ENCODE data around the gene EXOC3L1.

Gene EXOC3L1

GRCh38 chr16:67148221-67148620 lies 41.7 kb downstream of the EXOC3L1 start:
- Histone ChIP-seq H3K79me2 (ENCODE audit: control insufficient read depth, insufficient read depth, low read length) (no peaks in the 10 kb centered on the region), H3K4ac (ENCODE audit: low read depth, low read length) (no peak overlapping the region), H3K4me1 (ENCODE audit: control insufficient read depth, low read depth, low read length) (no peaks in the 10 kb centered on the region), H2BK15ac (replicated peaks; ENCODE audit: low read depth) (no peak overlapping the region), H3K18ac (ENCODE audit: low read length) (no peak overlapping the region), H4K8ac (ENCODE audit: low read depth, low read length) (no peak overlapping the region), H3K4me2 (ENCODE audit: low read length) (no peak overlapping the region), H3K79me1 (ENCODE audit: low read length) (no peaks in the 10 kb centered on the region), H3K56ac (ENCODE audit: low read length) (no peak overlapping the region), H3K9ac (ENCODE audit: low read length) (no peak overlapping the region), H3K27me3 (ENCODE audit: insufficient read depth, low read length, poor library complexity) (peaks cover 6% of the 10 kb centered on the region), H3K4me3 (ENCODE audit: low read length) (no peak overlapping the region), H2AK5ac (ENCODE audit: low read length) (no peak overlapping the region), H3K23ac (ENCODE audit: low read length) (no peak overlapping the region), H2BK120ac (ENCODE audit: low read depth, low read length) (no peak overlapping the region), H3K27ac (ENCODE audit: low read depth, low read length) (no peak overlapping the region), H3K36me3 (ENCODE audit: control insufficient read depth, insufficient read depth, low read length) (peaks cover 3% of the 10 kb centered on the region), H4K5ac (ENCODE audit: low read length) (no peak overlapping the region), H2BK5ac (ENCODE audit: low read length) (no peak overlapping the region)
- WGBS (ENCODE audit: extremely low coverage, insufficient coverage, low lambda C conversion rate): no CpG with 5 or more reads among the region's 2 CpGs
- no peak for DNase-seq

- Histone ChIP-seq H2BK15ac (replicated peaks; ENCODE audit: low read depth) (no peak overlapping the region), H3K4me3 (ENCODE audit: low read length) (no peak overlapping the region), H3K4me2 (ENCODE audit: low read length) (no peak overlapping the region), H2BK120ac (ENCODE audit: low read depth, low read length) (no peak overlapping the region), H3K4ac (ENCODE audit: low read depth, low read length) (no peak overlapping the region), H3K23ac (ENCODE audit: low read length) (no peak overlapping the region), H3K9ac (ENCODE audit: low read length) (no peak overlapping the region), H2AK5ac (ENCODE audit: low read length) (no peak overlapping the region), H3K56ac (ENCODE audit: low read length) (no peak overlapping the region), H4K8ac (ENCODE audit: low read depth, low read length) (no peak overlapping the region), H2BK5ac (ENCODE audit: low read length) (no peak overlapping the region), H3K27ac (ENCODE audit: low read depth, low read length) (no peak overlapping the region), H3K79me2 (ENCODE audit: control insufficient read depth, insufficient read depth, low read length) (no peaks in the 10 kb centered on the region), H3K36me3 (ENCODE audit: control insufficient read depth, insufficient read depth, low read length) (peaks cover 4% of the 10 kb centered on the region), H3K79me1 (ENCODE audit: low read length) (no peaks in the 10 kb centered on the region), H3K27me3 (ENCODE audit: insufficient read depth, low read length, poor library complexity) (no peaks in the 10 kb centered on the region), H3K4me1 (ENCODE audit: control insufficient read depth, low read depth, low read length) (no peaks in the 10 kb centered on the region), H3K18ac (ENCODE audit: low read length) (no peak overlapping the region), H4K5ac (ENCODE audit: low read length) (no peak overlapping the region)
- DNase-seq: no peak
- WGBS (ENCODE audit: extremely low coverage, insufficient coverage, low lambda C conversion rate): no CpG with 5 or more reads among the region's 4 CpGs
Observed at GRCh38 chr16:67147437-67148140, 42.3 kb downstream of the EXOC3L1 start.

- H2AK5ac ChIP-seq (ENCODE audit: low read length): no peak overlapping the region
- WGBS (ENCODE audit: extremely low coverage, insufficient coverage, low lambda C conversion rate): no CpG with 5 or more reads among the region's 7 CpGs
- H3K36me3 ChIP-seq (ENCODE audit: control insufficient read depth, insufficient read depth, low read length): peaks cover 4% of the 10 kb centered on the region
- H3K56ac ChIP-seq (ENCODE audit: low read length): no peak overlapping the region
- H4K5ac ChIP-seq (ENCODE audit: low read length): no peak overlapping the region
- H3K4ac ChIP-seq (ENCODE audit: low read depth, low read length): no peak overlapping the region
- H3K9ac ChIP-seq (ENCODE audit: low read length): no peak overlapping the region
- no peak overlapping the region for H3K4me3 ChIP-seq (ENCODE audit: low read length)
- no peaks in the 10 kb centered on the region for H3K4me1 ChIP-seq (ENCODE audit: control insufficient read depth, low read depth, low read length)
- H3K18ac ChIP-seq (ENCODE audit: low read length): no peak overlapping the region
- no peak for DNase-seq
- no peak overlapping the region for H2BK15ac ChIP-seq (replicated peaks; ENCODE audit: low read depth)
- no peak overlapping the region for H3K4me2 ChIP-seq (ENCODE audit: low read length)
- no peak overlapping the region for H2BK5ac ChIP-seq (ENCODE audit: low read length)
- no peak overlapping the region for H3K23ac ChIP-seq (ENCODE audit: low read length)
- H2BK120ac ChIP-seq (ENCODE audit: low read depth, low read length): no peak overlapping the region
- H3K79me1 ChIP-seq (ENCODE audit: low read length): no peaks in the 10 kb centered on the region
- no peaks in the 10 kb centered on the region for H3K79me2 ChIP-seq (ENCODE audit: control insufficient read depth, insufficient read depth, low read length)
- no peaks in the 10 kb centered on the region for H3K27me3 ChIP-seq (ENCODE audit: insufficient read depth, low read length, poor library complexity)
- no peak overlapping the region for H4K8ac ChIP-seq (ENCODE audit: low read depth, low read length)
- no peak overlapping the region for H3K27ac ChIP-seq (ENCODE audit: low read depth, low read length)
Observed at GRCh38 chr16:67146523-67147357, 43.2 kb downstream of the EXOC3L1 start.

- WGBS (ENCODE audit: extremely low coverage, insufficient coverage, low lambda C conversion rate): no CpG with 5 or more reads among the region's 2 CpGs
- Histone ChIP-seq H3K4ac (ENCODE audit: low read depth, low read length) (no peak overlapping the region), H3K27ac (ENCODE audit: low read depth, low read length) (no peak overlapping the region), H3K18ac (ENCODE audit: low read length) (no peak overlapping the region), H3K79me1 (ENCODE audit: low read length) (no peaks in the 10 kb centered on the region), H3K27me3 (ENCODE audit: insufficient read depth, low read length, poor library complexity) (no peaks in the 10 kb centered on the region), H3K4me1 (ENCODE audit: control insufficient read depth, low read depth, low read length) (no peaks in the 10 kb centered on the region), H2BK15ac (replicated peaks; ENCODE audit: low read depth) (no peak overlapping the region), H3K4me3 (ENCODE audit: low read length) (no peak overlapping the region), H3K9ac (ENCODE audit: low read length) (no peak overlapping the region), H3K23ac (ENCODE audit: low read length) (no peak overlapping the region), H3K36me3 (ENCODE audit: control insufficient read depth, insufficient read depth, low read length) (peaks cover 4% of the 10 kb centered on the region), H2BK120ac (ENCODE audit: low read depth, low read length) (no peak overlapping the region), H3K79me2 (ENCODE audit: control insufficient read depth, insufficient read depth, low read length) (no peaks in the 10 kb centered on the region), H3K56ac (ENCODE audit: low read length) (no peak overlapping the region), H2AK5ac (ENCODE audit: low read length) (no peak overlapping the region), H2BK5ac (ENCODE audit: low read length) (no peak overlapping the region), H4K8ac (ENCODE audit: low read depth, low read length) (no peak overlapping the region), H4K5ac (ENCODE audit: low read length) (no peak overlapping the region), H3K4me2 (ENCODE audit: low read length) (no peak overlapping the region)
- no peak for DNase-seq
Observed at GRCh38 chr16:67145746-67146145, 44.2 kb downstream of the EXOC3L1 start.

GRCh38 chr16:67144943-67145342 lies 45.0 kb downstream of the EXOC3L1 start:
- Histone ChIP-seq H3K4ac (ENCODE audit: low read depth, low read length) (no peak overlapping the region), H4K5ac (ENCODE audit: low read length) (no peak overlapping the region), H3K79me2 (ENCODE audit: control insufficient read depth, insufficient read depth, low read length) (no peaks in the 10 kb centered on the region), H3K4me3 (ENCODE audit: low read length) (no peak overlapping the region), H3K9ac (ENCODE audit: low read length) (no peak overlapping the region), H3K4me2 (ENCODE audit: low read length) (no peak overlapping the region), H2BK15ac (replicated peaks; ENCODE audit: low read depth) (no peak overlapping the region), H4K8ac (ENCODE audit: low read depth, low read length) (no peak overlapping the region), H3K27ac (ENCODE audit: low read depth, low read length) (no peak overlapping the region), H3K4me1 (ENCODE audit: control insufficient read depth, low read depth, low read length) (no peaks in the 10 kb centered on the region), H3K56ac (ENCODE audit: low read length) (no peak overlapping the region), H3K23ac (ENCODE audit: low read length) (no peak overlapping the region), H2BK5ac (ENCODE audit: low read length) (no peak overlapping the region), H3K36me3 (ENCODE audit: control insufficient read depth, insufficient read depth, low read length) (peaks cover 4% of the 10 kb centered on the region), H2BK120ac (ENCODE audit: low read depth, low read length) (no peak overlapping the region), H3K27me3 (ENCODE audit: insufficient read depth, low read length, poor library complexity) (no peaks in the 10 kb centered on the region), H3K18ac (ENCODE audit: low read length) (no peak overlapping the region), H2AK5ac (ENCODE audit: low read length) (no peak overlapping the region), H3K79me1 (ENCODE audit: low read length) (no peaks in the 10 kb centered on the region)
- WGBS (ENCODE audit: extremely low coverage, insufficient coverage, low lambda C conversion rate): no CpG with 5 or more reads among the region's 2 CpGs
- DNase-seq: no peak

All from mesendoderm (in vitro differentiated cells).